HG03469 (cell line): ENCODE measurements around the gene FAM25A.
"Not testable (repeated sequence)": the region's sequence is repeated elsewhere in the genome, so short reads cannot be mapped to it uniquely, and the experiment has no call there.

Experiments used
- ATAC-seq: cut with Tn5 transposase; IDR thresholded peaks from one replicate; pipeline ENCODE4 v1.9.1; 2021; ENCODE audit warnings: mild to moderate bottlenecking, moderate library complexity, moderate number of reproducible peaks; ENCODE audit not compliant: unreplicated experiment

Gene FAM25A

DNA sequence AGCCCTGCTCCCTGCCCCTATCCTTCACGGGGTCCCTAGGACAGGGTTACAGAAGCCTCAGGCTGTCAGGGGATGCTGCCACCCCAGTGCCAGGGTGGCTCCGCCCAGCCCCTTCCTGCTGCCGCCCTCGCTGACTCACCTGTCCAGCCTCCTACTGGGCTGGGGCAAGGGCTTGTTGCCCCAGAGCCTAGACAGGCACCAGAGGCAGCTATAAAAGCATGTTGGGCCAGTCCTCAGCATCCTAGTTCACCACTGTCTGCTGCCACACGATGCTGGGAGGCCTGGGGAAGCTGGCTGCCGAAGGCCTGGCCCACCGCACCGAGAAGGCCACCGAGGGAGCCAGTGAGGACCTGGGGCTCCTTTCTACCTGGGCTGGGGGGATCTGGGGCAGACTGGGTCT, at the start of gene FAM25A:
Gene FAM25A, plus strand, starts transcription at position 239 of the 400 bp plus-strand sequence. Its CDS starts 31 bp downstream, at position 270.
- ATAC-seq: not testable (repeated sequence)

DNA sequence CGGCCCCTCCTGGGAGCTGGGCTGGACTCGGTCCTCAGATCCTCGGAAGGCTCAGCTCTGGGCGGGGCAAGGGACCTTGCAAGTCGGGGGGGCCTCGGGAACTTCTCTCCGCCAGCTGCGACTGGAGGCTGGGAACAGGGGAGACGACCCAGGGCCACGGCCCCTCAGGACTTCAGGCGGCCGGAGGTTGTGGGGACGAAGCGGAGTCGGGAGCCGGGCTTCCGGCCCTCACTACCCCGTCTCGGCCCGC, 49.2 kb upstream of the FAM25A start:
- ATAC-seq: no peak

DNA sequence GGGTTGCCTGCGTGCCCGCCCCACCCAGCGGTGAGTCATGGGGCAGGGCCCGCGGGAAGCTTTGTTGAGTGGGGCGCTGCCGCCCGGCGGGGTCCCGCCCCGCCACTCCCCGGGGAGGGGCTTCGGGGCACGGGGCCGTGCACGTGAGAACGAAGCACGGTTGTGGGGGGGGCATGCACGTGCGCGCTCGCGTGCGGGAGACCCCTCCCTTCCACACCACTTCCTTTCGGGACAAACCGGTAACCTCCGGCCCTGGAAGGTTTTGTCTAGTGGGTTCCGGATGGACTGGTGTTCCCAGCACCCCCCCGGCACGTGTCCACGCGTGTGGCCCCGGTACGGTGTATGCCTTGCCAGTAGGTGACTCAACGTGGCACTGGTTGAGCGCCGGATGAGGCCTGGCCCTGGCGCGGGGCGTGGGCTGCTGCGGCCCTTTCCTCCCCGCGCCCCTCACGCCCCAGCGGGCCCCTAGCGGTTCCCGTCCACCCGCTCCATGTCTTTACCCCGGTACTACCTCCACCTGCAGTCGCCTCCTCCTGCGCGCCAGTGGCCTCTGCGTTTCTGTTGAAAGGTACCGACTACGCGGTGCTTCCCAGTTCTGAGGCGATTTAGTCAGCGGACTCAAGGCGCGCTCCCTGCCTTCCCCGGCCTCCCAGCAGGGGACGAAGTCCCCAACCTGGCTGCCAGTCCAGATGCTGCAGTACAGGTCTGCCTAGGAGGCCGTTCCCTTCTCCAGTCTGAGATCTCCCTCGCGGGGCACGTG, 48.7 kb upstream of the FAM25A start:
- peak; percentile 68 for ATAC-seq

DNA sequence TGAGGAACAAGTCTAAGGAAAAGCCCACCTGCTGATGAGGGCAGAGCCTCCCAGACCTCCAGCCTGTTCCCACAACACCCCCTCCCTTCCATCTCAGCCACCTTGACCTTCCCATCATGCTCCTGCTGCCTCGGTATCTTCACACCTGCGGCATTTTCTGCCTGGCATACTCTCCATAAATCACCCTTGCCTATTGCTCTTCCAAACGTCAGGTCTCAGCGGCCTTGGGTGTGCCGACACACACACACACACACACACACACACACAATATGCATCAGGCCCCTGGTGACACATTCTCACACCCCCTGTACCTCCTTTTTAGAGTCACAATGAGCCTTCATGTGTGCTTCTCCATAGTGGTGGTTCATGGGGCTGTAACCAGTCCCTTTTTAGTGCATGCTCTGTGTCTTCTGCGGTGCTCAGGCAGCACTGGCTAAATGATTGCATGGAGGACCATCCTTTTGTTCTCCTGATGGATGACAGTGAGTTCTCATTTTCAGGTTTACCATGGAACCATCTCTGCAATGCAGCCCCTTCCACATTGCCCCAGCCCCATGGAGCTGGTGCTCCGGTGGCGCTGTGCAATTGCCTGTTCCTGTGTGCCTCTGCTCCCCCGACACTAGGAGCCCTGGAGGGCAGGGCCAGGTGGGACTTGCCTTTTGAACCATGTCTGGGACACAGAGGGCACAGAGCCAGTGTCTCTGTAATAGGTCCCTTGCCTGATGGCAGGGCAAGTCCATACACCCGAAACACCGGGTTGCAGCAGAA, 47.3 kb upstream of the FAM25A start:
- no peak for ATAC-seq

DNA sequence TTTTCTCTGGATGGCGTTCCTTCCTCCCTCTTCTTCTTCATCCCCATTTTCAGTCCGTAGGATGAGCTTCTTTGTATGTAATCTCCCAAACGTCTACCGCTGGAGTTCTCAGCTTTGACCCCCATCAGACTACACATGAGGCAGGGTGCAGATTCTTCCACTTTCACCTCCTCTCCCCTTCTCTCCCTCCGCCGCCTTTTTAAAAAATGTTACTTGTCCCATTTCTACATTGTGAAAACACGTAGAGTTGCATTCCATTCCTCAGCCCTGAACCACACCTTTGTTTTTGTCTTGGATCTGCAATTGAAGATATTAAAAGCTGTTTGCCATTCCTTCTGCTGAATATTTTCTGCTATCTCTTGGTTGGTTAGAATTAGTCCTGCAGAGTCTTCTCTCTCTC, 45.6 kb upstream of the FAM25A start:
- ATAC-seq: no peak

DNA sequence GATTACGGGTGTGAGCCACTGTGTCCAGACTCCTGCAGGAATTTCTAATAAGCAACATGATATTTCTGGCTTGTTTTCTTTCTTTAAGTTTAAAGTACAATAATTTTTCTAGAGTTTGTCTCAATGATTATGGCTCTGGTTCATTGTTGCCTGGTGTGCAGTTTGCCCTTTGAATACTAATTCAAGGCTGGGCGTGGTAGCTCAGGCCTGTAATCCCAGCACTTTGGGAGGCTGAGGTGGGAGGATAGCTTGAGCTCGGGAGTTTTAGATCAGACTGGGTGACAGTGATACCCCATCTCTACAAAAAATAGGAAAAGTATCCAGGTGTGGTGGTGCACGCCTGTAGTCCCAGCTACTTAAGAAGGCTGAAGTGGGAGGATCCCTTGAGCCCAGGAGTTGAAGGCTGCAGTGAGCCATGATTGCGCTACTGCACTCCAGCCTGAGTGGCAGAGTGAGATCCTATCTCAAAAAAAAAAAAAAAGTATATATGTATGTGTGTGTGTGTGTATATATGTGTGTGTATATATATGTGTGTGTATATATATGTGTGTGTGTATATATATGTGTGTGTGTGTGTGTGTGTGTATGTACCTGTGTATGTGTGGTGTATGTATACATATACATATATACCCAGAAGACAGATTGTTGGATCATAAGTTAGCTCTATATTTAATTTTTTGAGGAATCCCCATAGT, 43.6 kb upstream of the FAM25A start:
- ATAC-seq: no peak

- ATAC-seq: not testable (repeated sequence)
Measured at GRCh38 chr10:86978457-86978856, 41.6 kb upstream of the FAM25A start.

DNA sequence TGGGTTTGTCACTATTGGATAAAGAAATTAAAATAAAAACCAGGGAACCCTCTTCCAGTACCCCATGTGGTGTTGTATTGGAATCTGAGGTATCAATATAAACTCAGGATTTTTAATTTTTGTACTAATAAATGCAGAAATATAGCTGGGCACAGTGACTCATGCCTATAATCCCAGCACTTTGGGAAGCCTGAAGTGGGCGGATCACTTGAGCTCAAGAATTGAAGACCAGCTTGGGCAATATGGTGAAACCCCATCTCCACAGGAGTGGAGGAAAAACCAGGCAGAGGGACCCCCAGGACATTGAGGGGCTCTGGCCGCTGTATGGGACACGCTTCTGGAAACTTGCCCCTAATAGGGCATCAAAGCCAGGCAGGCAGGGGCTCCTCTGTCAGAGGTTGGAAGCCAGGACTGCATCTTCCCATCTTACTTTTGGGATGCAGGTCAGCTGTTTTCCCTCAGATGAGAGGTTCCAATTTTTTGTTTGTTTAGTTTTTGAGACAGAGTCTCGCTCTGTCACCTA, 40.7 kb upstream of the FAM25A start:
- ATAC-seq: no peak

- no peak for ATAC-seq
Measured at GRCh38 chr10:86979977-86980448, 40.1 kb upstream of the FAM25A start.

- not testable (repeated sequence) for ATAC-seq
Measured at GRCh38 chr10:86981020-86981419, 39.1 kb upstream of the FAM25A start.

GRCh38 chr10:86981716-86982115, 38.4 kb upstream of the FAM25A start:
- ATAC-seq: no peak

DNA sequence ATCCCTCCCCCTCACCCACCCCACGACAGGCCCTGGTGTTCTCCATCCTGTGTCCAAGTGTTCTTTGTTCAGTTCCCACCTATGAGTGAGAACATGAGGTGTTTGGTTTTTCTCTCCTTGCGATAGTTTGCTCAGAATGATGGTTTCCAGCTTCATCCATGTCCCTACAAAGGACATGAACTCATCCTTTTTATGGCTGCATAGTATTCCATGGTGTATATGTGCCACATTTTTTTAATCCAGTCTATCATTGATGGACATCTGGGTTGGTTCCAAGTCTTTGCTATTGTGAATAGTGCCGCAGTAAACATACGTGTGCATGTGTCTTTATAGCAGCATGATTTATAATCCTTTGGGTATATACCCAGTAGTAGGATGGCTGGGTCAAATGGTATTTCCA, 35.6 kb upstream of the FAM25A start:
- not testable (repeated sequence) for ATAC-seq

- ATAC-seq: no peak
Measured at GRCh38 chr10:86988520-86988919, 31.6 kb upstream of the FAM25A start.

- not testable (repeated sequence) for ATAC-seq
Measured at GRCh38 chr10:86991362-86991761, 28.7 kb upstream of the FAM25A start.

DNA sequence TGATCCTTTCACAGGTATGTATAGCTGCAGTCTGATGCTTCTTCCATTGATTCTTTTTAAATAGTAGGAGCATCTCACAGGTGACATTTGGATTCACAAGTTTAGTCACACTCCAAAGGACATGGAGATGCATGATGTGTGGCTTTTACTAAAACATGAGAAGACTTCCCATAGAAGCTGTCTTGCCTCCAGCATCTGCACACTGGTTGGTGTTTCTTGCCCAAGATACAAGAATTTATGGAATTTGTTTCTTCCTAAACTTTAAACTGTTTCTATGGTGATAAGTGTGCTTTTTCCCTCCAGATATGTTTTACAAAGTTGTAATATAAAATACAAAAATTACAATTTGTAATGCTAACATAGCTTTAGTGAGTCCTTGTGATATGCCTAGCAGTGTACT, 27.6 kb upstream of the FAM25A start:
- no peak for ATAC-seq

- ATAC-seq: no peak
Measured at GRCh38 chr10:86992929-86993328, 27.2 kb upstream of the FAM25A start.

- ATAC-seq: not testable (repeated sequence)
Measured at GRCh38 chr10:86999802-87000403, 20.2 kb upstream of the FAM25A start.

- no peak for ATAC-seq
Measured at GRCh38 chr10:87000491-87000890, 19.6 kb upstream of the FAM25A start.

GRCh38 chr10:87007124-87007523, 13.0 kb upstream of the FAM25A start:
- ATAC-seq: not testable (repeated sequence)

GRCh38 chr10:87007674-87008073, 12.4 kb upstream of the FAM25A start:
- not testable (repeated sequence) for ATAC-seq

GRCh38 chr10:87008303-87008702, 11.8 kb upstream of the FAM25A start:
- not testable (repeated sequence) for ATAC-seq
